Uterus (tissue), 4 donors: ENCODE measurements around the gene PPFIA4. TPM values are rescaled to one million over a fixed set of nuclear protein-coding genes. Genes with fewer than 3 reads are reported as not detected.

Experiments
- DNase-seq, 2 donors: peaks; one replicate each; pipeline ENCODE4 v3.0.0-alpha.2; 2019 to 2020
- H3K27ac ChIP-seq, 2 donors: fragments of 200-600 bp; sonication (generic); 1 replicate in 1 of 2; 2 replicates in 1 of 2; pipeline ENCODE4 v1.5.1; 2016 to 2018
- H3K27me3 ChIP-seq, 2 donors: fragments of 200-600 bp; sonication (generic); one replicate each; pipeline ENCODE4 v1.5.1; 2018 to 2019; ENCODE audit warnings: control low read depth in 1 of 2
- H3K36me3 ChIP-seq, 2 donors: fragments of 200-600 bp; sonication (generic); one replicate each; pipeline ENCODE4 v1.5.1; 2019; ENCODE audit warnings: control low read depth in 1 of 2
- H3K4me1 ChIP-seq, 2 donors: fragments of 200-600 bp; sonication (generic); one replicate each; pipeline ENCODE4 v1.5.1; 2018 to 2019; ENCODE audit warnings: control low read depth in 1 of 2
- H3K4me3 ChIP-seq, 2 donors: fragments of 200-600 bp; sonication (generic); 1 replicate in 1 of 2; 2 replicates in 1 of 2; pipeline ENCODE4 v1.5.1; 2018 to 2019; ENCODE audit warnings: mild to moderate bottlenecking in 1 of 2
- H3K9me3 ChIP-seq, 2 donors: fragments of 200-600 bp; sonication (generic); one replicate each; pipeline ENCODE4 v1.5.1; 2019; ENCODE audit warnings: control low read depth in 1 of 2
- CTCF ChIP-seq, 4 experiments: fragments of 200-600 bp in 2 of 4; fragments of 450-650 bp in 2 of 4; sonication (generic) in 2 of 4; IDR thresholded peaks; one replicate each; pipeline ENCODE4 v1.5.1; 2016 to 2019; ENCODE audit warnings: antibody characterized with exemption in 4 of 4, mild to moderate bottlenecking in 2 of 4, moderate library complexity in 1 of 4
- POLR2A ChIP-seq, 2 donors: fragments of 450-650 bp; IDR thresholded peaks; one replicate each; pipeline ENCODE4 v1.6.1; 2016; ENCODE audit warnings: antibody characterized with exemption in 2 of 2, mild to moderate bottlenecking in 1 of 2, moderate library complexity in 1 of 2
- intact Hi-C: fragments of 100-400 bp; cut with DNase I; formaldehyde crosslinking; loops from one replicate; pipeline ENCODE4 v1.15.1; 2023; ENCODE audit warnings: low total_unique reads
- total RNA-seq, 4 donors: library from RNA; depleted of rRNA in 3 of 4; stranded (reverse); fragments of >200 nt in 3 of 4; gene quantifications; one replicate each; pipeline versions ENCODE4 v1.1.0 to v1.2.4, GENCODE V29; 2014 to 2023
- donor health status: DM: yes; HTN: yes; CAD: no.

Gene PPFIA4
- total RNA-seq, 4 donors from 2014 or later: 0.26 to 7.6 (median 6.5) TPM; not detected in 1

DNA sequence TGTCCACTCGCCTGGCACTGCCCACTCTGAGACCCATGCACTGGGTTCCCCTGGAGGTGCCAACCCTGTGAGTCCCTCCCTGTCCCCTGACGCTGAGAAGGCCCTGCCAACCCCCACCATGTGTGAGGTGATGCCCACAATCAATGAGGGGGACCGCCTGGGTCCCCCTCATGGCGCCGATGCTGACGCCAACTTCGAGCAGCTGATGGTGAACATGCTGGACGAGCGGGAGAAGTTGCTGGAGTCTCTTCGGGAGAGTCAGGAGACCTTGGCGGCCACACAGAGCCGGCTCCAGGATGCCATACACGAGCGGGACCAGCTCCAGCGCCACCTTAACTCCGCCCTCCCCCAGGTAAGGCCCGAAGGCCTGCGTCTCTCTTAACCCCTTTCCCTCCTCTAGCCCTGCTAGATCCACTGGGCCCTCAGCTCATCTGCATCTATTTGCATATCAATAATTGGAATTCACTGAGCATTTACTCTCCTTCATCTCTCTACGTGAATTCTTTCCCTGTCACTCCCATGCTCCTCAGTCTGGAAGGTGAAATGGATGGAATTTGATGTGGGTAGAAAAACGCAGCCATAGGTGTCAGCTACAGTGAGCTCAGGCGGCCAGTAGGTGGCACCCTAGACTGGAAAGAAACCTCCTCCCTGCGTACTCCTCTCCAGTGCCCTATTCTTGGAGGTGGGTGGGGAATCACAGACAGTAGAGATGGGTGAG is 12.8 kb downstream of the PPFIA4 start:
- H3K27ac ChIP-seq: no peak overlapping the region
- intact Hi-C loops: loop anchor here (2.0 kb wide), 1 partner anchor 180 kb away; no protein-coding TSS in a partner anchor
- no peak overlapping the region for H3K4me3 ChIP-seq
- no peaks in the 10 kb centered on the region for H3K4me1 ChIP-seq
- peak; percentile 89 to 92 (median 91) for TF ChIP-seq CTCF (IDR thresholded peaks at IDR 0.05)
- TF ChIP-seq POLR2A (IDR thresholded peaks at IDR 0.05): no peak
- H3K27me3 ChIP-seq: no peaks in the 10 kb centered on the region
- no peaks in the 10 kb centered on the region for H3K9me3 ChIP-seq
- H3K36me3 ChIP-seq: no peaks in the 10 kb centered on the region
- peak; percentile 77 to 81 for DNase-seq

- intact Hi-C loops: loop anchor here (2.0 kb wide), 1 partner anchor 179 kb away; no protein-coding TSS in a partner anchor
These were observed 13.6 kb downstream of the PPFIA4 start for GRCh38 chr1:203039609-203040512.

GRCh38 chr1:203040513-203041275 is 14.4 kb downstream of the PPFIA4 start:
- no peak for DNase-seq
- H3K27me3 ChIP-seq: no peaks in the 10 kb centered on the region
- H3K4me1 ChIP-seq: no peaks in the 10 kb centered on the region
- intact Hi-C loops: no loop called here
- no peak overlapping the region for H3K27ac ChIP-seq
- TF ChIP-seq POLR2A (IDR thresholded peaks at IDR 0.05): no peak
- no peak for TF ChIP-seq CTCF (IDR thresholded peaks at IDR 0.05)
- H3K36me3 ChIP-seq: no peaks in the 10 kb centered on the region
- H3K4me3 ChIP-seq: no peak overlapping the region
- no peaks in the 10 kb centered on the region for H3K9me3 ChIP-seq

More at GRCh38 chr1:203039609-203040512, 13.6 kb downstream of the PPFIA4 start:
- no peaks in the 10 kb centered on the region for H3K27me3 ChIP-seq
- no peak overlapping the region for H3K27ac ChIP-seq
- DNase-seq: peak in 1 of 2 donors; percentile 0
- no peaks in the 10 kb centered on the region for H3K36me3 ChIP-seq
- no peak overlapping the region for H3K4me3 ChIP-seq
- no peaks in the 10 kb centered on the region for H3K4me1 ChIP-seq
- H3K9me3 ChIP-seq: no peaks in the 10 kb centered on the region
- TF ChIP-seq POLR2A (IDR thresholded peaks at IDR 0.05) (no peak), CTCF (IDR thresholded peaks at IDR 0.05) (no peak)

DNA sequence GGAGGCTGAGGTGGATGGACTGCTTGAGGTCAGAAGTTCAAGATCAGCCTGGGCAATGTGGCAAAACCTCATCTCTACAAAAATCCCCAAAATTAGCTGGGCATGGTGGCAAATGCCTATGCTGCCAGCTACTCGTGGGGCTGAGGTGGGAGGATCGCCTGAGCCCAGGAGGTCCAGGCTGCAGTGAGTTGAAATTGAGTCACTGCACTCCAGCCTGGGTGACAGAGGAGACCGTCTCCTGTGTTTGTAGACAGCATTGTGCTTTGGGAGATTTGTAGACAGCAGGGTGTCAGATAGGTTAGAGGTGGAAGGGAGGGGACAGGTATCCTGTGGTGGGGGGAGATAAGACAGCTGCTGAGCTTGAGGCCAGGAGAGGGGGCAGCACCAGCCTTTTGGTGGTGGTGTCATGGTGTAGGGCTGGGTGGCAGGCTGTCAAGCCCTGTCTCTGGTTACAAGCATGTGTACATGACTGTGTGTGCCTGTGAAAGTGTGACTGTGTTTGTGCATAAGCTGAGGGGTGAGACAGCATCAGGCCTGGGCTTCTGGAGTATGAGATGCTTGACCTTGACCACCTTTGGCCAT is 15.2 kb downstream of the PPFIA4 start:
- no peak for TF ChIP-seq POLR2A (IDR thresholded peaks at IDR 0.05)
- H3K4me1 ChIP-seq: no peaks in the 10 kb centered on the region
- H3K36me3 ChIP-seq: no peaks in the 10 kb centered on the region
- peak in 1 of 2 donors; percentile 1 for DNase-seq
- no peaks in the 10 kb centered on the region for H3K9me3 ChIP-seq
- H3K27me3 ChIP-seq: no peaks in the 10 kb centered on the region
- no peak overlapping the region for H3K27ac ChIP-seq
- intact Hi-C loops: no loop called here
- no peak overlapping the region for H3K4me3 ChIP-seq
